Astrocyte (in vitro differentiated cells and primary cell): ENCODE measurements around the gene IL1RAPL2. TPM values are rescaled to one million over a fixed set of nuclear protein-coding genes. Genes with fewer than 3 reads are reported as not detected.

Source experiments
- DNase-seq: peaks from one replicate; pipeline ENCODE4 v3.0.0-alpha.2; 2010; ENCODE audit warnings: low read depth
- FAIRE-seq: peaks from 2 replicates; lab custom pipeline; 2011; peaks lifted over from hg19 to GRCh38; lab: Jason Lieb, UNC
- H2AFZ ChIP-seq: 2 replicates; pipeline ENCODE4 v1.6.0; 2012; ENCODE audit warnings: low read depth, low read length, inconsistent platforms
- H3K27ac ChIP-seq: 2 replicates; pipeline ENCODE4 v1.5.1; 2011; ENCODE audit warnings: low read depth, low read length, inconsistent platforms
- H3K27me3 ChIP-seq: 2 replicates; pipeline ENCODE4 v1.6.0; 2011; ENCODE audit warnings: low read length, inconsistent platforms; ENCODE audit not compliant: insufficient read depth
- H3K36me3 ChIP-seq: 2 replicates; pipeline ENCODE4 v1.5.1; 2011; ENCODE audit warnings: low read length, inconsistent platforms; ENCODE audit not compliant: insufficient read depth
- H3K4me1 ChIP-seq: 2 replicates; pipeline ENCODE4 v1.5.1; 2011; ENCODE audit warnings: low read length, inconsistent platforms; ENCODE audit not compliant: insufficient read depth
- H3K4me2 ChIP-seq: 2 replicates; pipeline ENCODE4 v1.6.0; 2012; ENCODE audit warnings: low read length, inconsistent platforms
- H3K4me3 ChIP-seq: 2 replicates; pipeline ENCODE4 v1.5.1; 2011; ENCODE audit warnings: low read depth, mild to moderate bottlenecking, low read length, inconsistent platforms; ENCODE audit not compliant: insufficient read depth
- H3K79me2 ChIP-seq: 2 replicates; pipeline ENCODE4 v1.6.0; 2012; ENCODE audit warnings: mild to moderate bottlenecking, low read length, inconsistent platforms; ENCODE audit not compliant: insufficient read depth
- H3K9ac ChIP-seq: 2 replicates; pipeline ENCODE4 v1.6.0; 2012; ENCODE audit warnings: mild to moderate bottlenecking, low read length, inconsistent platforms
- H3K9me3 ChIP-seq: 2 replicates; pipeline ENCODE4 v1.5.1; 2012; ENCODE audit warnings: low read depth, mild to moderate bottlenecking, low read length, inconsistent platforms; ENCODE audit not compliant: insufficient read depth
- H4K20me1 ChIP-seq: 2 replicates; pipeline ENCODE4 v1.6.0; 2012; ENCODE audit warnings: low read length, inconsistent platforms; ENCODE audit not compliant: insufficient read depth
- H3K27ac Mint-ChIP-seq: one replicate; pipeline ENCODE4 v1.8.0; 2021; ENCODE audit warnings: mild to moderate bottlenecking, mixed read lengths; ENCODE audit not compliant: unreplicated experiment
- H3K27me3 Mint-ChIP-seq: one replicate; pipeline ENCODE4 v1.8.0; 2021; ENCODE audit warnings: low read depth, mixed read lengths; ENCODE audit not compliant: unreplicated experiment
- H3K36me3 Mint-ChIP-seq: one replicate; pipeline ENCODE4 v1.8.0; 2021; ENCODE audit warnings: low read depth, mixed read lengths; ENCODE audit not compliant: unreplicated experiment
- H3K4me1 Mint-ChIP-seq: one replicate; pipeline ENCODE4 v1.8.0; 2021; ENCODE audit warnings: low read depth, mixed read lengths; ENCODE audit not compliant: unreplicated experiment
- H3K4me3 Mint-ChIP-seq: one replicate; pipeline ENCODE4 v1.8.0; 2021; ENCODE audit warnings: mild to moderate bottlenecking, moderate library complexity, mixed read lengths; ENCODE audit not compliant: unreplicated experiment
- H3K9me3 Mint-ChIP-seq: one replicate; pipeline ENCODE4 v1.8.0; 2021; ENCODE audit warnings: mild to moderate bottlenecking, mixed read lengths; ENCODE audit not compliant: unreplicated experiment
- CTCF ChIP-seq: IDR thresholded peaks from 2 replicates; pipeline ENCODE4 v1.5.1; 2011; ENCODE audit warnings: low read depth, mild to moderate bottlenecking, inconsistent platforms, low read length, moderate library complexity; ENCODE audit not compliant: insufficient read depth
- EZH2 ChIP-seq: IDR thresholded peaks from 2 replicates; pipeline ENCODE4 v1.6.1; 2012; ENCODE audit warnings: mild to moderate bottlenecking, low read length, inconsistent platforms; ENCODE audit not compliant: insufficient read depth
- total RNA-seq: library from RNA; stranded (reverse); gene quantifications from 2 replicates; pipeline ENCODE4 v1.2.1, GENCODE V29; 2021

Gene IL1RAPL2
- total RNA-seq, 1 donor from 2014 or later = 0.16 TPM

GRCh38 chrX:105126201-105126600 is 560.2 kb downstream of the IL1RAPL2 start:
- Mint-ChIP-seq H3K27me3 (no peaks in the 10 kb centered on the region), H3K9me3 (no peaks in the 10 kb centered on the region), H3K4me3 (no peak overlapping the region), H3K27ac (no peak overlapping the region), H3K36me3 (no peaks in the 10 kb centered on the region), H3K4me1 (no peaks in the 10 kb centered on the region)
- Histone ChIP-seq H4K20me1 (no peaks in the 10 kb centered on the region), H3K4me1 (no peaks in the 10 kb centered on the region), H3K27me3 (no peaks in the 10 kb centered on the region), H3K36me3 (no peaks in the 10 kb centered on the region), H2AFZ (no peak overlapping the region), H3K9ac (no peak overlapping the region), H3K9me3 (no peaks in the 10 kb centered on the region), H3K4me2 (no peak overlapping the region), H3K27ac (no peak overlapping the region), H3K79me2 (no peaks in the 10 kb centered on the region), H3K4me3 (no peak overlapping the region)
- FAIRE-seq (peak; percentile 93), DNase-seq (no peak)
- no peak for TF ChIP-seq EZH2
- no peak for TF ChIP-seq CTCF

GRCh38 chrX:105134273-105134672 is 568.3 kb downstream of the IL1RAPL2 start:
- no peaks in the 10 kb centered on the region for H3K36me3 Mint-ChIP-seq
- no peak overlapping the region for H3K4me3 Mint-ChIP-seq

More at GRCh38 chrX:105134273-105134672, 568.3 kb downstream of the IL1RAPL2 start:
- no peaks in the 10 kb centered on the region for H3K36me3 ChIP-seq
- DNase-seq = no peak
- no peaks in the 10 kb centered on the region for H3K27me3 ChIP-seq
- no peak overlapping the region for H3K4me2 ChIP-seq
- Mint-ChIP-seq H3K27me3 (no peaks in the 10 kb centered on the region), H3K9me3 (no peaks in the 10 kb centered on the region), H3K27ac (no peak overlapping the region), H3K4me1 (peaks cover 5% of the 10 kb centered on the region)
- H2AFZ ChIP-seq = no peak overlapping the region
- H3K27ac ChIP-seq = no peak overlapping the region
- no peaks in the 10 kb centered on the region for H3K79me2 ChIP-seq
- FAIRE-seq = peak; percentile 79
- TF ChIP-seq CTCF = no peak
- TF ChIP-seq EZH2 = no peak
- H3K4me1 ChIP-seq = no peaks in the 10 kb centered on the region
- H4K20me1 ChIP-seq = no peaks in the 10 kb centered on the region
- H3K9ac ChIP-seq = no peak overlapping the region
- H3K4me3 ChIP-seq = no peak overlapping the region
- no peaks in the 10 kb centered on the region for H3K9me3 ChIP-seq
